Measurements from ENCODE around the gene PCYT2.

Gene PCYT2

DNA sequence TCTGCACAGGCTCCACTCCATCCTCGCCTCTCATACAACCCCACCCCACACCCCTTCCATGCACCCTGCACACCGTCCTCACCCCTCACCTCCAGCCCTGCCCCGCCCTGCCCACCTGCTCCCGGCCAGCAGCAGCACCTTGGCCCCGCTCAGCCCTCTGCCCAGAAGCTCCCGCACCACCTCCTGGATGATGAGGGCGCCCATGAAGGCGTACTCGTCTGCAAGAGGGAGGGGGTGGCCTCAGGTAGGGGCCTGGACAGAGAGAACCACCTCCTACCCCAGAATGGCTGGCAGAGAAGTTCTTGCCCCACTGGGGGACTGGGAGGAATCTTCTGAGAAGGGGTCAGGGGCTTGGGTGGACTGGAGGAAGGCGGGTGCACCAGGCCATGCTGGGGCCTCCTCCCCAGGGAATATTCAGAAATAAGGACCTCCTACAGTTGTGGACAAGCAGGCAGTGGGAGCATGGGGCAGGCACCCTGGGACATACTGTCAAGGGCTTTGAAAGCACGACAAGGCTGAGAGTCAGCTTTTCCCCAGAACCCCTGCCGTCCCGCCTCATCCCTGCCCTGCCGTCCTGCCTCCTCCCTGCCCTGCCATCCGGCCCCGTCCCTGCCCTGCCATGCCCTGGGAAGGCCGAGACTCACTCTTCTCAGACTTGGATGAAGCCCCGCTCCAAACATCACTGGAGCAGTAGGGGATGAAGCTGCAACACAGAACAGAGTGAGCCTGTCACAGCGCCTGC is 46.7 kb upstream of the PCYT2 start:
- TF ChIP-seq, protein P1, sequence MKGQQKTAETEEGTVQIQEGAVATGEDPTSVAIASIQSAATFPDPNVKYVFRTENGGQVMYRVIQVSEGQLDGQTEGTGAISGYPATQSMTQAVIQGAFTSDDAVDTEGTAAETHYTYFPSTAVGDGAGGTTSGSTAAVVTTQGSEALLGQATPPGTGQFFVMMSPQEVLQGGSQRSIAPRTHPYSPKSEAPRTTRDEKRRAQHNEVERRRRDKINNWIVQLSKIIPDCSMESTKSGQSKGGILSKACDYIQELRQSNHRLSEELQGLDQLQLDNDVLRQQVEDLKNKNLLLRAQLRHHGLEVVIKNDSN (IDR thresholded peaks at IDR 0.05), result no peak
- TF ChIP-seq, protein P2, sequence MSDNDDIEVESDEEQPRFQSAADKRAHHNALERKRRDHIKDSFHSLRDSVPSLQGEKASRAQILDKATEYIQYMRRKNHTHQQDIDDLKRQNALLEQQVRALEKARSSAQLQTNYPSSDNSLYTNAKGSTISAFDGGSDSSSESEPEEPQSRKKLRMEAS (IDR thresholded peaks at IDR 0.05), result no peak
- no peak for TF ChIP-seq TAF1 (IDR thresholded peaks at IDR 0.05; ENCODE audit: low read depth)
- no peak for TF ChIP-seq NFIC (IDR thresholded peaks at IDR 0.05)
- no peak for TF ChIP-seq EP300 (IDR thresholded peaks at IDR 0.05; ENCODE audit: borderline replicate concordance)
- TF ChIP-seq CREB1 (IDR thresholded peaks at IDR 0.05; ENCODE audit: low read depth), result no peak
- no peak for TF ChIP-seq ZBTB7A (IDR thresholded peaks at IDR 0.05; ENCODE audit: low read depth)
- TF ChIP-seq, protein P3, sequence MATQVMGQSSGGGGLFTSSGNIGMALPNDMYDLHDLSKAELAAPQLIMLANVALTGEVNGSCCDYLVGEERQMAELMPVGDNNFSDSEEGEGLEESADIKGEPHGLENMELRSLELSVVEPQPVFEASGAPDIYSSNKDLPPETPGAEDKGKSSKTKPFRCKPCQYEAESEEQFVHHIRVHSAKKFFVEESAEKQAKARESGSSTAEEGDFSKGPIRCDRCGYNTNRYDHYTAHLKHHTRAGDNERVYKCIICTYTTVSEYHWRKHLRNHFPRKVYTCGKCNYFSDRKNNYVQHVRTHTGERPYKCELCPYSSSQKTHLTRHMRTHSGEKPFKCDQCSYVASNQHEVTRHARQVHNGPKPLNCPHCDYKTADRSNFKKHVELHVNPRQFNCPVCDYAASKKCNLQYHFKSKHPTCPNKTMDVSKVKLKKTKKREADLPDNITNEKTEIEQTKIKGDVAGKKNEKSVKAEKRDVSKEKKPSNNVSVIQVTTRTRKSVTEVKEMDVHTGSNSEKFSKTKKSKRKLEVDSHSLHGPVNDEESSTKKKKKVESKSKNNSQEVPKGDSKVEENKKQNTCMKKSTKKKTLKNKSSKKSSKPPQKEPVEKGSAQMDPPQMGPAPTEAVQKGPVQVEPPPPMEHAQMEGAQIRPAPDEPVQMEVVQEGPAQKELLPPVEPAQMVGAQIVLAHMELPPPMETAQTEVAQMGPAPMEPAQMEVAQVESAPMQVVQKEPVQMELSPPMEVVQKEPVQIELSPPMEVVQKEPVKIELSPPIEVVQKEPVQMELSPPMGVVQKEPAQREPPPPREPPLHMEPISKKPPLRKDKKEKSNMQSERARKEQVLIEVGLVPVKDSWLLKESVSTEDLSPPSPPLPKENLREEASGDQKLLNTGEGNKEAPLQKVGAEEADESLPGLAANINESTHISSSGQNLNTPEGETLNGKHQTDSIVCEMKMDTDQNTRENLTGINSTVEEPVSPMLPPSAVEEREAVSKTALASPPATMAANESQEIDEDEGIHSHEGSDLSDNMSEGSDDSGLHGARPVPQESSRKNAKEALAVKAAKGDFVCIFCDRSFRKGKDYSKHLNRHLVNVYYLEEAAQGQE (IDR thresholded peaks at IDR 0.05; ENCODE audit: low read depth), result no peak
- TF ChIP-seq RAD21 (IDR thresholded peaks at IDR 0.05; ENCODE audit: low read depth), result no peak
- no peak for TF ChIP-seq CEBPB (IDR thresholded peaks at IDR 0.05)
- no peak for TF ChIP-seq EGR1 (IDR thresholded peaks at IDR 0.05)
- no peak for TF ChIP-seq FOXM1 (IDR thresholded peaks at IDR 0.05; ENCODE audit: borderline replicate concordance, low read depth)
- no peak for TF ChIP-seq YY1 (IDR thresholded peaks at IDR 0.05; ENCODE audit: low read depth)
- TF ChIP-seq TCF12 (IDR thresholded peaks at IDR 0.05; ENCODE audit: low read depth), result no peak
- no peak for TF ChIP-seq TEAD4 (IDR thresholded peaks at IDR 0.05)

DNA sequence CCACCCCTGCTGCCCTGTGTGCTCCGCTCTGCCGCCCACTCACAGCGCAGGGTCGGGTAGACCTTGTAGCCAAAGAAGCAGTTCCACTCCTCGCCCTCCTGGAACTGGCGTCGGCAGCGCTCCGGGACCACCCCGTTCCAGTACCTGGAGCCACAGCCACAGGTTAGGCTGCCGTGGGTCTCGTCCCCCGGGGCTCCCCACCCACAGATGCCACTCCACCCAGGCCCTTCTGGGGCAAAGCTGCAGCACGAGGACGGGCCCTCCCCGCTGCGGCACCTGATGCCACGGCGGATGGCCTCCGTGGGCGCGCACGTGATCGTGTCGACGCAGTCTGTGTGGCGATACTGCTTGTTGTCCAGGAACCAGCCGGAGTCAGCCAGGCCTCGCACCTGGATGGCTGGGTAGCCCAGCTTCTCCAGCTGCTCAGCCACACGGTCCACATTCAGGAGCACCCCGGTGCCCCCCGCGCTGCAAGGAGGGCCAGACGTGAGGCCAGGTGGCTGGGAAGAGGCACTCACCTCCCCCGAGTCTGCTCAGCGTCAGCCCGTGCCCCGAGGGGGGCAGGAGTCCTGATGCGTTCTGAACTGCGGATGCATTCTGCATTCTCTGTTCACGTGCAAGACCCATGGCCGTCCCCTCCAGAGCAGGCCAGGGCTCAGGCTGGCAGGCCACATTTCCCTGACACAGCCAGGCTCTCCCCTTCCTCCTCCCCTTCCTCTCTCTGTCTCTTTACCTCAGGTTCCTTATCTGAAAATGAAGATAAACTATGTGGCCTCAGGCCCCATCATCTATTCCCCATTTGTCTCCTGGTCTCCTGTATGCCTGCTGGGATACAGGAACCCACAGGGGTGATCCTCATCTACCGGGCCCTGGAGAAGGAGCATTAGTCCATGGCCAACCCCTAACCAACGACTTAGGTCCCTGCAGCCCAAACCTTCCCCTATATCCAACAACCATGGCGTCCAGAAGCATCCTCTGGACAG is 45.7 kb upstream of the PCYT2 start:
- TF ChIP-seq ZBTB7A (IDR thresholded peaks at IDR 0.05; ENCODE audit: low read depth) (no peak), EP300 (IDR thresholded peaks at IDR 0.05; ENCODE audit: borderline replicate concordance) (no peak), EGR1 (IDR thresholded peaks at IDR 0.05) (no peak), TEAD4 (IDR thresholded peaks at IDR 0.05) (no peak), TAF1 (IDR thresholded peaks at IDR 0.05; ENCODE audit: low read depth) (no peak), FOXM1 (IDR thresholded peaks at IDR 0.05; ENCODE audit: borderline replicate concordance, low read depth) (no peak), CREB1 (IDR thresholded peaks at IDR 0.05; ENCODE audit: low read depth) (no peak), TCF12 (IDR thresholded peaks at IDR 0.05; ENCODE audit: low read depth) (no peak), RAD21 (IDR thresholded peaks at IDR 0.05; ENCODE audit: low read depth) (no peak), CEBPB (IDR thresholded peaks at IDR 0.05) (no peak), YY1 (IDR thresholded peaks at IDR 0.05; ENCODE audit: low read depth) (no peak), NFIC (IDR thresholded peaks at IDR 0.05) (no peak)
- TF ChIP-seq, protein P2 (IDR thresholded peaks at IDR 0.05), result no peak
- TF ChIP-seq, protein P3 (IDR thresholded peaks at IDR 0.05; ENCODE audit: low read depth), result no peak

DNA sequence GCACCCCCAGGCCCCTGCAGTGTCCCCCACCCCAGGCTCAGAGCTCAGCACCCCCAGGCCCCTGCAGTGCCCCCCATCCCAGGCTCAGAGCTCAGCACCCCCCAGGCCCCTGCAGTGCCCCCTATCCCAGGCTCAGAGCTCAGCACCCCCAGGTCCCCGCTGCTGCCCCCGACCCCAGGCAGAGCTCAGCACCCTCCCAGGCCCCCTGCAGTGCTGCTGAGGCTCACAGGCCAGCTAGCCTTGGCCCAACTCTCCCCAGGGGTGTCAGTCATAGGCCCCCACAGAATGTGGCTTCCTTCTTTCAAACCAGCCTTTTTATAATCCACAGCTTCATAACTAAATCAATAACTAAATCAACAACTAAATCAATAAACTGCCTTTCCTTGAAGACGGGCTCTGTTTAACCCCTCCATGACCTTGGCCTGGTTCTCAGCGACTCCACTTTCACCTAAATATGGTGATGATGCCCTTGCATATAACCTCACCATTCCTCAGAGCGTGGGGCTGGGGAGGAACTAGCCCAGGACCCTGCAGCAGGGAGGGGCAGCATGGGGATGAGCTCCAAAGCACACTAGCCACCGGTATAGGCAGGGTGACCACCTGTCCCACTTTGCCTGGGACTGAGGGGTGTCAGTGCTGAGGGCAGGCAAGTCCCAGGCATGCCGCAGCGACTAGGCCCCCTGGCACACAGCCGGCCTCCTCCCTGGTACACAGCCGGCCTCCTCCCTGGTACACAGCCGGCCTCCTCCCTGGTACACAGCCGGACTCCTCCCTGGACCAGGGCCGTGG is 44.8 kb upstream of the PCYT2 start:
- no peak for TF ChIP-seq TEAD4 (IDR thresholded peaks at IDR 0.05)
- no peak for TF ChIP-seq ZBTB7A (IDR thresholded peaks at IDR 0.05; ENCODE audit: low read depth)
- TF ChIP-seq, protein P3 (IDR thresholded peaks at IDR 0.05; ENCODE audit: low read depth), result no peak
- TF ChIP-seq CREB1 (IDR thresholded peaks at IDR 0.05; ENCODE audit: low read depth), result no peak
- TF ChIP-seq, protein P2 (IDR thresholded peaks at IDR 0.05), result no peak
- no peak for TF ChIP-seq NFIC (IDR thresholded peaks at IDR 0.05)
- TF ChIP-seq RAD21 (IDR thresholded peaks at IDR 0.05; ENCODE audit: low read depth), result no peak
- no peak for TF ChIP-seq TCF12 (IDR thresholded peaks at IDR 0.05; ENCODE audit: low read depth)
- TF ChIP-seq CEBPB (IDR thresholded peaks at IDR 0.05), result no peak
- TF ChIP-seq, protein P1 (IDR thresholded peaks at IDR 0.05), result no peak
- no peak for TF ChIP-seq FOXM1 (IDR thresholded peaks at IDR 0.05; ENCODE audit: borderline replicate concordance, low read depth)
- no peak for TF ChIP-seq TAF1 (IDR thresholded peaks at IDR 0.05; ENCODE audit: low read depth)
- TF ChIP-seq EGR1 (IDR thresholded peaks at IDR 0.05), result no peak
- TF ChIP-seq YY1 (IDR thresholded peaks at IDR 0.05; ENCODE audit: low read depth), result no peak
- no peak for TF ChIP-seq EP300 (IDR thresholded peaks at IDR 0.05; ENCODE audit: borderline replicate concordance)

Measured in Ishikawa (cell line).